Measurements from ENCODE around the gene ZNF492.
"Not testable (repeated sequence)": the region's sequence is repeated elsewhere in the genome, so short reads cannot be mapped to it uniquely, and the experiment has no call there.

The ZNF492 gene

GRCh38 chr19:22633706-22634449, at the start of gene ZNF492:
TSS of gene ZNF492 (plus strand) at chr19:22634324. CDS start at chr19:22653400, 19,076 bp downstream.
- DNase-seq, result peak; percentile 86

GRCh38 chr19:22595422-22595821, 38.7 kb upstream of the ZNF492 start:
- no peak for DNase-seq

- DNase-seq, result peak; percentile 7
Observed at GRCh38 chr19:22595918-22596341, 38.2 kb upstream of the ZNF492 start.

- DNase-seq, result no peak
Observed at GRCh38 chr19:22600690-22601648, 33.2 kb upstream of the ZNF492 start.

GRCh38 chr19:22601906-22602630, 32.1 kb upstream of the ZNF492 start:
- DNase-seq, result no peak

- DNase-seq, result no peak
Observed at GRCh38 chr19:22602631-22603272, 31.4 kb upstream of the ZNF492 start.

- DNase-seq, result no peak
Observed at GRCh38 chr19:22603518-22604440, 30.3 kb upstream of the ZNF492 start.

GRCh38 chr19:22604571-22605274, 29.4 kb upstream of the ZNF492 start:
- DNase-seq, result no peak

- no peak for DNase-seq
Observed at GRCh38 chr19:22605275-22606211, 28.6 kb upstream of the ZNF492 start.

- no peak for DNase-seq
Observed at GRCh38 chr19:22606212-22606553, 27.9 kb upstream of the ZNF492 start.

GRCh38 chr19:22606954-22607652, 27.0 kb upstream of the ZNF492 start:
- no peak for DNase-seq

GRCh38 chr19:22607653-22608430, 26.3 kb upstream of the ZNF492 start:
- no peak for DNase-seq

- DNase-seq, result no peak
Observed at GRCh38 chr19:22608441-22608840, 25.7 kb upstream of the ZNF492 start.

- no peak for DNase-seq
Observed at GRCh38 chr19:22609630-22610029, 24.5 kb upstream of the ZNF492 start.

GRCh38 chr19:22610121-22610520, 24.0 kb upstream of the ZNF492 start:
- no peak for DNase-seq

- DNase-seq, result no peak
Observed at GRCh38 chr19:22612316-22612715, 21.8 kb upstream of the ZNF492 start.

GRCh38 chr19:22616659-22617058, 17.5 kb upstream of the ZNF492 start:
- DNase-seq, result no peak

GRCh38 chr19:22617181-22617580, 16.9 kb upstream of the ZNF492 start:
- DNase-seq, result not testable (repeated sequence)

Data from activated CD4-positive, alpha-beta T cell treated with anti-CD3 and anti-CD28 coated beads for 48 hours (primary cell).